Panc1 (cell line): Measurements from ENCODE around the gene MYT1. TPM values are rescaled to one million over a fixed set of nuclear protein-coding genes. Genes with fewer than 3 reads are reported as not detected.

Source experiments
- ATAC-seq: fragments of 200-7000 bp; cut with Tn5 transposase; 2 replicates; pipeline ENCODE4 v1.9.1; 2020; ENCODE audit warnings: mild to moderate bottlenecking, moderate library complexity
- BruUV-seq: library from RNA; stranded (reverse); fragments of 400-500 nt; replicated peaks from 2 replicates; lab custom pipeline; 2021; lab: Mats Ljungman, UMichigan
- CTCF ChIA-PET: fragments of 300-600 bp; sonication (Branson Sonifier 250); formaldehyde crosslinking; loops from one replicate; lab custom pipeline; 2022; ENCODE audit warnings: antibody characterized with exemption; lab: Charles Lee
- POLR2A ChIA-PET: fragments of 300-600 bp; sonication (Branson Sonifier 250); formaldehyde crosslinking; loops from one replicate; lab custom pipeline; 2022; ENCODE audit warnings: antibody characterized with exemption; lab: Charles Lee
- DNase-seq: peaks from one replicate; pipeline ENCODE4 v3.0.0-alpha.2; 2010; ENCODE audit warnings: low read depth, low spot score
- H3K27ac ChIP-seq: 2 replicates; pipeline ENCODE4 v1.5.1; 2011; ENCODE audit warnings: mild to moderate bottlenecking, low read length, inconsistent platforms
- H3K27me3 ChIP-seq: fragments of 200-500 bp; sonication (Bioruptor generic); 2 replicates; pipeline ENCODE4 v1.6.0; 2014; ENCODE audit warnings: low read length, inconsistent platforms; ENCODE audit not compliant: control insufficient read depth, insufficient read depth
- H3K36me3 ChIP-seq: fragments of 200-500 bp; sonication (Bioruptor generic); 2 replicates; pipeline ENCODE4 v1.5.1; 2014; ENCODE audit warnings: inconsistent platforms, mild to moderate bottlenecking, low read length, moderate library complexity; ENCODE audit not compliant: control insufficient read depth, insufficient read depth
- H3K4me1 ChIP-seq: 2 replicates; pipeline ENCODE4 v1.5.1; 2011; ENCODE audit warnings: inconsistent platforms, mild to moderate bottlenecking, low read length, moderate library complexity; ENCODE audit not compliant: control insufficient read depth, insufficient read depth
- H3K4me3 ChIP-seq, 2 experiments: 2 replicates each; pipeline ENCODE4 v1.5.1; 2011 to 2012; ENCODE audit warnings: low read depth in 2 of 2, low read length in 2 of 2, mild to moderate bottlenecking in 2 of 2, inconsistent platforms in 1 of 2, moderate library complexity in 1 of 2
- H3K9me3 ChIP-seq: fragments of 200-500 bp; sonication (Bioruptor generic); 2 replicates; pipeline ENCODE4 v1.5.1; 2014; ENCODE audit warnings: low read depth, mild to moderate bottlenecking, inconsistent platforms, low read length, moderate library complexity; ENCODE audit not compliant: control insufficient read depth, insufficient read depth
- CTCF ChIP-seq: fragments of 450-650 bp; IDR thresholded peaks from 2 replicates; pipeline ENCODE4 v1.5.1; 2017; ENCODE audit warnings: mild to moderate bottlenecking
- POLR2AphosphoS5 ChIP-seq: IDR thresholded peaks from 2 replicates; pipeline ENCODE4 v1.6.1; 2012; ENCODE audit warnings: mild to moderate bottlenecking, low read depth, low read length, moderate library complexity
- REST ChIP-seq, 2 experiments: IDR thresholded peaks; 2 replicates each; pipeline ENCODE4 v1.6.1; 2011 to 2012; ENCODE audit warnings: low read depth in 2 of 2, control low read depth in 1 of 2, low read length in 1 of 2, mild to moderate bottlenecking in 1 of 2, moderate library complexity in 1 of 2; ENCODE audit not compliant: insufficient read depth in 1 of 2
- SIN3A ChIP-seq: IDR thresholded peaks from 2 replicates; pipeline ENCODE4 v1.6.1; 2012; ENCODE audit warnings: low read depth, mild to moderate bottlenecking, low read length, moderate library complexity, borderline replicate concordance; ENCODE audit not compliant: insufficient read depth
- TCF7L2 ChIP-seq: IDR thresholded peaks from 2 replicates; pipeline ENCODE4 v1.6.1; 2011; ENCODE audit warnings: mild to moderate bottlenecking, low read depth, low read length, inconsistent platforms
- in situ Hi-C: cut with HindIII; loops from 2 replicates; pipeline ENCODE4 v1.10.0; 2016; ENCODE audit warnings: low sequenced_read_pairs, low pct_unique_long_range_greater_than_20kb
- intact Hi-C: fragments of 100-400 bp; cut with micrococcal nuclease; formaldehyde crosslinking; loops from one replicate; pipeline ENCODE4 v1.10.0; 2022; ENCODE audit not compliant: unreplicated experiment
- total RNA-seq: library from RNA; stranded (reverse); gene quantifications from one replicate; pipeline ENCODE4 v1.2.1, GENCODE V29; 2021; ENCODE audit not compliant: unreplicated experiment

Gene MYT1
- total RNA-seq, 1 experiment from 2014 or later: 0.41 TPM

GRCh38 chr20:64279826-64280459 is 115.7 kb downstream of the MYT1 start:
- H3K4me3 ChIP-seq: no peak overlapping the region
- DNase-seq: no peak
- ChIA-PET POLR2A (no interaction called here), CTCF (no interaction called here)
- no peaks in the 10 kb centered on the region for H3K4me1 ChIP-seq
- no peak for ATAC-seq
- no TSS peak for BruUV-seq
- TF ChIP-seq SIN3A (no peak), POLR2AphosphoS5 (no peak), CTCF (no peak), TCF7L2 (no peak), REST (IDR thresholded peaks at IDR 0.05; ENCODE audit: insufficient read depth in 1 of 2, low read depth in 2 of 2, low read length in 1 of 2) (no peak)
- H3K36me3 ChIP-seq: no peaks in the 10 kb centered on the region
- in situ Hi-C loops (no loop called here), intact Hi-C loops (no loop called here)
- H3K27ac ChIP-seq: no peak overlapping the region
- peaks cover 2% of the 10 kb centered on the region; the same call in 1 of the 2 replicates for H3K27me3 ChIP-seq
- H3K9me3 ChIP-seq: no peaks in the 10 kb centered on the region

GRCh38 chr20:64280460-64280843 is 116.2 kb downstream of the MYT1 start:
- BruUV-seq: no TSS peak
- H3K27ac ChIP-seq: no peak overlapping the region
- peaks cover 2% of the 10 kb centered on the region; the same call in 1 of the 2 replicates for H3K27me3 ChIP-seq
- no peak for ATAC-seq
- H3K4me3 ChIP-seq: no peak overlapping the region
- H3K9me3 ChIP-seq: no peaks in the 10 kb centered on the region
- DNase-seq: no peak
- ChIA-PET POLR2A (no interaction called here), CTCF (no interaction called here)
- intact Hi-C loops: no loop called here
- TF ChIP-seq TCF7L2 (no peak), SIN3A (no peak), REST (IDR thresholded peaks at IDR 0.05; ENCODE audit: insufficient read depth in 1 of 2, low read depth in 2 of 2, low read length in 1 of 2) (no peak), POLR2AphosphoS5 (no peak), CTCF (no peak)
- H3K4me1 ChIP-seq: no peaks in the 10 kb centered on the region
- no peaks in the 10 kb centered on the region for H3K36me3 ChIP-seq
- in situ Hi-C loops: no loop called here
